Umbilical cord (tissue), 2 donors: ENCODE measurements around the gene STK11IP. TPM values are rescaled to one million over a fixed set of nuclear protein-coding genes. Genes with fewer than 3 reads are reported as not detected.

Experiments used
- DNase-seq: peaks from one replicate; pipeline ENCODE4 v3.0.0-alpha.2; 2015; ENCODE audit warnings: low spot score
- total RNA-seq: library from RNA; depleted of rRNA; stranded (reverse); fragments of >200 nt; gene quantifications from one replicate; pipeline ENCODE4 v1.2.3, GENCODE V29; 2014; ENCODE audit warnings: low replicate concordance; ENCODE audit not compliant: insufficient read depth

The STK11IP gene, protein sequence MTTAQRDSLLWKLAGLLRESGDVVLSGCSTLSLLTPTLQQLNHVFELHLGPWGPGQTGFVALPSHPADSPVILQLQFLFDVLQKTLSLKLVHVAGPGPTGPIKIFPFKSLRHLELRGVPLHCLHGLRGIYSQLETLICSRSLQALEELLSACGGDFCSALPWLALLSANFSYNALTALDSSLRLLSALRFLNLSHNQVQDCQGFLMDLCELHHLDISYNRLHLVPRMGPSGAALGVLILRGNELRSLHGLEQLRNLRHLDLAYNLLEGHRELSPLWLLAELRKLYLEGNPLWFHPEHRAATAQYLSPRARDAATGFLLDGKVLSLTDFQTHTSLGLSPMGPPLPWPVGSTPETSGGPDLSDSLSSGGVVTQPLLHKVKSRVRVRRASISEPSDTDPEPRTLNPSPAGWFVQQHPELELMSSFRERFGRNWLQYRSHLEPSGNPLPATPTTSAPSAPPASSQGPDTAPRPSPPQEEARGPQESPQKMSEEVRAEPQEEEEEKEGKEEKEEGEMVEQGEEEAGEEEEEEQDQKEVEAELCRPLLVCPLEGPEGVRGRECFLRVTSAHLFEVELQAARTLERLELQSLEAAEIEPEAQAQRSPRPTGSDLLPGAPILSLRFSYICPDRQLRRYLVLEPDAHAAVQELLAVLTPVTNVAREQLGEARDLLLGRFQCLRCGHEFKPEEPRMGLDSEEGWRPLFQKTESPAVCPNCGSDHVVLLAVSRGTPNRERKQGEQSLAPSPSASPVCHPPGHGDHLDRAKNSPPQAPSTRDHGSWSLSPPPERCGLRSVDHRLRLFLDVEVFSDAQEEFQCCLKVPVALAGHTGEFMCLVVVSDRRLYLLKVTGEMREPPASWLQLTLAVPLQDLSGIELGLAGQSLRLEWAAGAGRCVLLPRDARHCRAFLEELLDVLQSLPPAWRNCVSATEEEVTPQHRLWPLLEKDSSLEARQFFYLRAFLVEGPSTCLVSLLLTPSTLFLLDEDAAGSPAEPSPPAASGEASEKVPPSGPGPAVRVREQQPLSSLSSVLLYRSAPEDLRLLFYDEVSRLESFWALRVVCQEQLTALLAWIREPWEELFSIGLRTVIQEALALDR
- 3.6 TPM for total RNA-seq

DNA sequence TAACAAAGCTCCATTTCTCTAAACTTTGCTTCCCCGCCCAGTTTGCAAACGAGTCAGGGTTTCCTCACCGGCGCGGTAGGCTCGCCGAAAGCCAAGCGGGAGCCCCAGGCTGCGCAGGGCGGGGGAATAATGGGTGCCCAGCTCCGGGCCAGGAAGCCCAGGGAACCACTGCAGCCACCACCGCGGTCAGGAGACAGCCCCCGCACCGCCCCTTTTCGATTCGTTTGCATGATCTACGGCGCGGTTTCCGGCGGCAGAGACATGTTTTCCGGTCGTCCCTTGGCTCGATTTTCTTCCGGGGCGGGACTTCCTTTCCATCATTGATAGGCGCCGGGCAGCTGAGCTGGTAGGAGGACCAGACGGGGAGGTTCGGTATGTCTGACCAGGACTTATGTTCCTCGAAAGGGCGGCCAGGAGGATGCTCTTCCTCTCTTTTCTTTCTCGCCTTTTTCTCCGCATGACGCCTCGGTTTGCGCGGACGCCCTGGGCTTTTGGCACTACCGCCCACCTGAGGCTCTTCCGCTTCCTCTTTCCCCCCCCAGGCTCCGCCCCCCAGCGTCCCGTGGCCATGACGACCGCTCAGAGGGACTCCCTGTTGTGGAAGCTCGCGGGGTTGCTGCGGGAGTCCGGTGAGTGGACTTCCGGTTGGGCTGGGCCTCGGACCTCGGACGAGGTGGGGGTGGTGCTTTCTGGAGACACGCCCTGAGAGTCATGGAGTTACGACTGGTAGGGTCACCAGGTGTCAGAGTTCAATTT is at the start of gene STK11IP:
STK11IP (plus strand) TSS at position 306 of the 756 bp plus-strand sequence; CDS start at position 569, 263 bp downstream.
- peak; percentile 99 for DNase-seq

DNA sequence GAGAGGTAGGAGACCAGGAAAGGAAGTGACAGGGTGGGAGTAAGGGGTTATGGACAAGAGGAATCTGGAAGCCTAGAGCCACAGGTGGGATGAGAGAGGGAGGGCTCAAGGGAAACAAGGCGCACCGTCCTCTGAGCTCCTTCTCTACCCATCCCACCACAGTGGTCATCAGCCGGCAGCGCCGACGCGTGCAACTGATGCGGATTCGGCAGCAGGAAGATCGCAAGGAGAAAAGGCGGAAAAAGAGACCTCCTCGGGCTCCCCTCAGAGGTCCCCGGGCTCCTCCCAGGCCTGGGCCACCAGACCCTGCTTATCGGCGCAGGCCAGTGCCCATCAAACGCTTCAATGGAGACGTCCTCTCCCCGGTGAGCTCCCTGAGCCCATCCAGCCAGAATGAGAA is 48.7 kb upstream of the STK11IP start:
- DNase-seq: no peak

- DNase-seq: no peak
Measured at GRCh38 chr2:219549619-219550018, 48.0 kb upstream of the STK11IP start.

GRCh38 chr2:219551441-219552381 is 45.9 kb upstream of the STK11IP start:
- peak; percentile 88 for DNase-seq

DNA sequence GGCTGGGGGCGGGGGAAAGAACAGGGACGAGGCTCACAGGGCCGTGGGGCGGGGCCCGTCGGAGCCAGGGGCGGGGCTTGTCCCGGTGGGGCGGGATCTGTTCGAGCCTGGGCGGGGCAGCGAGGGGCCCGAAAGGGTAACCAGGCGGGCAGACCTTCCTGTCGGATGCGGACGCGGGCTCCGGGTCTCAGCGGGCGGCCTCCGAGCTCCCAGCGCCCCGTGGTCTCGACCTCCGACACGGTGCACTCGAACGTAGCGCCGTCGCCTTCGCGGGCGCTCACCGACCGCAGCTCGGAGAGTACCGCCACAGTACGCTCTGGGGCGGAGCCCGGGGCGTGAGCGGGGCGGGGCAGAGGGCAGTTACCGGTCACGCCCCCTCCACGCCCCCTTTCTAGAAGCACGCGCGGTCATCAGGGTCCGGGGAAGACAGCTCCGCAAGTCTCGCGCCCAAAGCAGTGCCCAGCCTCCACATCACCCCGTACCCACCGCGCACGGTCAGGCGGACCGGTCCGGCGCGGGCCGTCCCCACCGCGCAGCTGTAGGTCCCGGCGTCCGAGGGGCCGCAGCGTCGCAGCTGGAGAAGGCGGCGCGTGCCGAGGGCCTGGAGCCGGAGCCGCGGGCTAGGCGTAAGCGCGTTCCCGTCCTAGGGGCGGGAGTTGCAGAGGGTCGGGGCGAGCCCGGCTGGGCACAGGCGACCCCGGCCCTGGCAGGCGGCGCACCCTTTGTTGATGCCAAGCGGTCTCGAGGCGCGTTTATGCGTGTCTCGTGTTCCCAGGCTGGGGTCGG is 45.1 kb upstream of the STK11IP start:
- peak; percentile 92 for DNase-seq

DNA sequence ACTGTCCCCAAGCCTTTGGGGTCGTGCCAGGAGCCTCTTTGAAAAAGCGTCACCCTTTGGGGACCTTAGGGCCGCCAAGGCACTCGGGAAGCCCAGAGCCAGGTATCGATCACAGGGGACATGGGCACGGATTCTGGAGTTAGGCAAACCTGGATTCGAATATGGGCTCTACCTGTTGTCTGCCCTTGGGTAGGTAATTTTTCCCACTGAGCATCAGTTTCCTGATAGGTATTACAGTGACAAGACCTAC is 44.6 kb upstream of the STK11IP start:
- DNase-seq: no peak

DNA sequence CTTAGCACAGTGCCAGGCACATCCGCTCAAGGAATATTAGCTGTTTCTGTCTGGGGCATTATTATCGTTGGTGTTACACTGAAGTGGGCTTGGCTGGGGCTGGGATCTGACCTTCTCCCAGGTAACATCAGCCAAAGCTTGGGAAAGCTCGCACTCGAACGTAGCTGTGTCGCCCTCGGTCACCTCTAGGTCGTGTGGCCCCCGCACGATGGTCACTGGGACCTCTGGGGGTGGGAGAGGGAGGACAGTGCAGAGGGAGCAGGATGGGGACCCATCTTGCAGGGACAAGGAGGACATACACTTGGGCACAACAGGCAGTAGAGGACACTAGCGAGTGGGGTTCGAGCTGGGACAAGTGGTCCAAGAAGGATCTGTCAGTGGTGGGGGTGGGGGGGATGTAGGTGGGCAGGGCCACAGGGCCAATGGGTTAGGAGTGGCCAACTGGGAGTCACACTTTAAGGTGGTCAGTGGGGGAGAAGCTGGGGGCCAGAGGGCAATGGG is 44.1 kb upstream of the STK11IP start:
- DNase-seq: no peak

- no peak for DNase-seq
Measured at GRCh38 chr2:219554350-219554749, 43.3 kb upstream of the STK11IP start.

- DNase-seq: no peak
Measured at GRCh38 chr2:219555956-219556355, 41.7 kb upstream of the STK11IP start.

- no peak for DNase-seq
Measured at GRCh38 chr2:219556413-219556812, 41.2 kb upstream of the STK11IP start.

DNA sequence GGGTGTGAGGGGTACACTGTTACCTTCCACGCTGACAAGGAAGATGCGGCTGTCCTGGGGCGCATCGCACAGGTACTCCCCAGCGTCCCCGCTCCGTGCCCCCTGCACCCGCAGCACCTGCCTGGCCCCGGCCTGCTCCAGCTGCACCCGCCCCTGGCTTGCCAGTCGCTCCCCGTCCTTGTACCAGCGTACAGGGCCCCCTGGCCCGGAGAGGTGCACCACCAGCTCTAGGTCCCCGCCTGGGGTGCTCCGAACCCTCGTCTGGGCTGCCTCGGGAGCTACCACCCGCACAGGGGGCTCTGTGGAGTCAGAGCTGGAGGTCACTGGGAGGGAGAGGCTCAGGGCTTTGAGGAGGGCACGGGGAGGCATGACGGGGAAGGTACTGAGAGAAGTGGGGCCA is 40.3 kb upstream of the STK11IP start:
- no peak for DNase-seq

- DNase-seq: no peak
Measured at GRCh38 chr2:219557791-219558785, 39.6 kb upstream of the STK11IP start.

GRCh38 chr2:219559156-219559915 is 38.3 kb upstream of the STK11IP start:
- DNase-seq: no peak

DNA sequence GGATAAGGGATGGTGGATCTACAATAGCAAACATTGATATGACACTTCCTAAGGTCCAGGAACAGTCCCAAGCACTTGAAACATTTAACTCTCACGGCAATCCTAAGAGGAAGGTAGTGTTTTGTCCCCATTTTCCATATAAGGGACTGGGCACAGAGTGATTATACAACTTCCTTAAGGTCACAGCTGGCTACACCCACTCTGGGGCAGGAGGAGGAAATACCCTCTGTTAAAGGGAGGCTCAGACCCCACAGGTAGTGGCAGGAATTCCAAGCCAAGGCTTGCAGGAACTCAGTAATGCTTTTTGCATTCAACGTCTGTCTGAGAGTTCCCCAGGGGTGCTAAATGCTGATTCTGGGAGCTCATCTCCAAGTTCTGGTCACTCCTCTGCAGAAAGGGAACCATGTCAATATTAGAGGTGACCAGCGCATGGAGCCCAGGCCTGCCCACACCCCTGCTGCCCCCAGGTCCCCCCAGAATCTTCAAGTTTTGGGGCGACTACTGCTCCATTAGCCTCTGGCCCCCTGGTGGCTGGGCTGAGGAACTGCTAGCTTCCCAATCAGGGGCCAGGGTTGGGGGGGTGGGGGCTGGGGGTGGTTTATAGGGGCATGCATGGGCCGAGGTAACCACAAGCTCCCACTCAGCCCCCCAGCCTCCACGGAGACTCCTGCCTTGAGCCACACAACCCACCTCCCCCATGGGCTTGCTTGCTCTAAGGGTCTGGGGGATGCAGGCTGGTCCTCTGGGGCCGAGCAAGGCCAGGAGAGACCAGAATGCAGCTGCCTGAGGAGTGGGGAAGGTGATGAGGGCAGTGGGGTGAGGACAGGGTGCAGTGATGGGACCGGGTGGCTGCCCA is 37.4 kb upstream of the STK11IP start:
- no peak for DNase-seq

GRCh38 chr2:219560893-219561178 is 36.8 kb upstream of the STK11IP start:
- DNase-seq: no peak

DNA sequence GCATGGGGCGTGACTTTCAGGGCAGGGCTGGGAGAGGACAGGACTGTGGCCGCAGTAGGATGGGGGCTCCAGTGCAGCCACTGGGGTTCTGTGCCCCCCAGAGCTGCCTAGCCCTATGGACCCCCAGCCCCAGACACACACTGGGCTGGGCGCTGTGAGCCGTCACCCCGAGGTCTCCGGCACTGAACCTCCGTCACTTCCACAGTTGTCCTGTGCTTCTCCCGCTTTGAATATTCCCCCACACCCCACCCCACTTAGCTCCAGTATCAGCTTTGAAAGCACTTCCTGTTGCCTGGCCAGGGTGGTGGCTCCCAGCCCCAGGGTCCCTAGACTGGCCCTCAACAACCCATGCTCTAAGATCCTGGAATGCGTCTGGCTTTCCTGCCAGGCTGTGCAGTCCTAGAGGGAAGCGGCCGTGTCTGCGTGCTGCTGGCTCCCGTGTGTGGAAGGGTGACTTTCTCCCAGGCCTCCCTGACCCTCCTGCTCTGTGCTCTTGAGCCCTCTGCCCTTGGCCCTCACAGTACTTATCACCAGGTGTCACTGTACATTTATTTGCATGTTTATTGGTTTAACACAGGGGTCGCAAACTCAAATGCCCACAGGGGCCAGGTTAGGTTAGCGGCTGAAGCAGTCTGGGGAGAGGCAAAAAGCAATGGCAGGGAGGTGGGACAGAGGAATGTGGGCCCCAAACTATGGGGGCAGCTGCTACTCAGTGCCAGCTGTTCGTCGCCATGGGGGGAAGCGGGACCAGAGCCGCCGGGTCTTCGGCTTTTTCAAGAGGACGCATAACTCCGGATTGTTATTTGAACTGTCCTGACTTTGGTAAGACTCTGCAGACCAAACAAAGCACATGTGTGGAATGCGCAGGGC is 36.2 kb upstream of the STK11IP start:
- DNase-seq: no peak
